ENCODE results near the gene NAPA. TPM values are rescaled to one million over a fixed set of nuclear protein-coding genes. Genes with fewer than 3 reads are reported as not detected.
A peak's percentile ranks its signal among the peaks of the same experiment; 100 is the strongest.

The NAPA gene
- total RNA-seq, 1 donor from 2014 or later, result 63.0 TPM

GRCh38 chr19:47476438-47476972 lies 38.4 kb downstream of the NAPA start:
- no peak for DNase-seq (ENCODE audit: extremely low spot score, unreplicated experiment)
- Mint-ChIP-seq H3K27ac (no peak overlapping the region), H3K4me3 (no peak overlapping the region), H3K27me3 (peaks cover 23% of the 10 kb centered on the region), H3K9me3 (no peaks in the 10 kb centered on the region), H3K36me3 (no peaks in the 10 kb centered on the region), H3K4me1 (ENCODE audit: unreplicated experiment) (peaks cover 4% of the 10 kb centered on the region)
- TF ChIP-seq CTCF (conservative IDR thresholded peaks at IDR 0.05), result no peak

GRCh38 chr19:47475465-47475864 lies 39.4 kb downstream of the NAPA start:
- no peak overlapping the region for H3K27ac Mint-ChIP-seq
- H3K4me3 Mint-ChIP-seq, result no peak overlapping the region
- no peak for TF ChIP-seq CTCF (conservative IDR thresholded peaks at IDR 0.05)
- H3K36me3 Mint-ChIP-seq, result no peaks in the 10 kb centered on the region
- H3K4me1 Mint-ChIP-seq (ENCODE audit: unreplicated experiment), result peaks cover 4% of the 10 kb centered on the region
- H3K9me3 Mint-ChIP-seq, result no peaks in the 10 kb centered on the region
- peaks cover 22% of the 10 kb centered on the region for H3K27me3 Mint-ChIP-seq
- DNase-seq (ENCODE audit: extremely low spot score, unreplicated experiment), result no peak

GRCh38 chr19:47473336-47473735 lies 41.5 kb downstream of the NAPA start:
- no peak overlapping the region for H3K4me3 Mint-ChIP-seq
- peaks cover 38% of the 10 kb centered on the region for H3K27me3 Mint-ChIP-seq
- no peaks in the 10 kb centered on the region for H3K36me3 Mint-ChIP-seq
- no peak overlapping the region for H3K27ac Mint-ChIP-seq
- H3K4me1 Mint-ChIP-seq (ENCODE audit: unreplicated experiment), result peaks cover 4% of the 10 kb centered on the region
- TF ChIP-seq CTCF (conservative IDR thresholded peaks at IDR 0.05), result no peak
- H3K9me3 Mint-ChIP-seq, result no peaks in the 10 kb centered on the region
- no peak for DNase-seq (ENCODE audit: extremely low spot score, unreplicated experiment)

- Mint-ChIP-seq H3K4me3 (peak within 1 kb of the TSS; percentile 82), H3K36me3 (no peaks in the 10 kb centered on the region), H3K27ac (peak within 1 kb of the TSS; percentile 79), H3K27me3 (peaks cover 51% of the 10 kb centered on the region), H3K4me1 (ENCODE audit: unreplicated experiment) (peaks cover 4% of the 10 kb centered on the region), H3K9me3 (no peaks in the 10 kb centered on the region)
- TF ChIP-seq CTCF (conservative IDR thresholded peaks at IDR 0.05), result no peak
- DNase-seq (ENCODE audit: extremely low spot score, unreplicated experiment), result peak; percentile 92
These were observed 43.0 kb downstream of the NAPA start, which contains the start of gene SLC8A2 for GRCh38 chr19:47471733-47472457. SLC8A2 (minus strand) TSS chr19:47471893; CDS start chr19:47466403, 5,490 bp downstream.

- H3K4me1 Mint-ChIP-seq (ENCODE audit: unreplicated experiment), result peaks cover 4% of the 10 kb centered on the region
- H3K36me3 Mint-ChIP-seq, result no peaks in the 10 kb centered on the region
- TF ChIP-seq CTCF (conservative IDR thresholded peaks at IDR 0.05), result no peak
- H3K9me3 Mint-ChIP-seq, result no peaks in the 10 kb centered on the region
- peaks cover 54% of the 10 kb centered on the region for H3K27me3 Mint-ChIP-seq
- no peak overlapping the region for H3K27ac Mint-ChIP-seq
- DNase-seq (ENCODE audit: extremely low spot score, unreplicated experiment), result no peak
- H3K4me3 Mint-ChIP-seq, result peak overlapping the region; percentile 74
These were observed 43.5 kb downstream of the NAPA start for GRCh38 chr19:47471381-47471732.
